Activated CD8-positive, alpha-beta memory T cell treated with anti-CD3 and anti-CD28 coated beads, Interleukin-2, amount 10 ng/mL, durations not matched to agents 7 days and 5 days (primary cell): ENCODE measurements around the gene PPP1R11. TPM values are rescaled to one million over a fixed set of nuclear protein-coding genes. Genes with fewer than 3 reads are reported as not detected.

Experiments
- ATAC-seq: fragments of 150-1000 bp; cut with Tn5 transposase; one replicate; pipeline ENCODE4 v1.10.0; 2021; ENCODE audit warnings: moderate library complexity
- CTCF ChIA-PET: fragments of 350-600 bp; sonication (Branson Sonifier 250); formaldehyde crosslinking; loops from one replicate; lab custom pipeline; 2021; ENCODE audit warnings: antibody characterized with exemption; lab: Charles Lee
- DNase-seq: peaks from one replicate; pipeline ENCODE4 v3.0.0-alpha.2; 2020
- H3K27ac Mint-ChIP-seq: one replicate; pipeline ENCODE4 v1.8.0; 2021; ENCODE audit warnings: mild to moderate bottlenecking, mixed read lengths
- H3K27me3 Mint-ChIP-seq: one replicate; pipeline ENCODE4 v1.8.0; 2021; ENCODE audit warnings: mixed read lengths
- H3K36me3 Mint-ChIP-seq: one replicate; pipeline ENCODE4 v1.8.0; 2021; ENCODE audit warnings: mild to moderate bottlenecking, mixed read lengths
- H3K4me1 Mint-ChIP-seq: one replicate; pipeline ENCODE4 v1.8.0; 2021; ENCODE audit warnings: mixed read lengths
- H3K4me3 Mint-ChIP-seq: one replicate; pipeline ENCODE4 v1.8.0; 2021; ENCODE audit warnings: mild to moderate bottlenecking, moderate library complexity, mixed read lengths
- H3K9me3 Mint-ChIP-seq: one replicate; pipeline ENCODE4 v1.8.0; 2022; ENCODE audit warnings: low read depth, mixed read lengths
- total RNA-seq, 2 experiments: library from RNA; stranded (reverse); gene quantifications; one replicate each; pipeline ENCODE4 v1.2.3, GENCODE V29; 2021

Gene PPP1R11
- total RNA-seq, 2 experiments from 2014 or later: 49.5 to 50.4 TPM

- DNase-seq: no peak
These were observed 24.5 kb upstream of the PPP1R11 start for GRCh38 chr6:30042476-30042875.

GRCh38 chr6:30042914-30043313, 24.1 kb upstream of the PPP1R11 start:
- DNase-seq (no peak), ATAC-seq (no peak)
- H3K27ac Mint-ChIP-seq: no peak overlapping the region
- no peaks in the 10 kb centered on the region for H3K27me3 Mint-ChIP-seq
- H3K4me3 Mint-ChIP-seq: no peak overlapping the region
- CTCF ChIA-PET: no interaction called here
- H3K36me3 Mint-ChIP-seq: no peaks in the 10 kb centered on the region
- peaks cover 12% of the 10 kb centered on the region for H3K4me1 Mint-ChIP-seq
- H3K9me3 Mint-ChIP-seq: no peaks in the 10 kb centered on the region

More at GRCh38 chr6:30042476-30042875, 24.5 kb upstream of the PPP1R11 start:
- H3K27me3 Mint-ChIP-seq: no peaks in the 10 kb centered on the region
- CTCF ChIA-PET: no interaction called here
- peaks cover 12% of the 10 kb centered on the region for H3K4me1 Mint-ChIP-seq
- H3K4me3 Mint-ChIP-seq: no peak overlapping the region
- H3K9me3 Mint-ChIP-seq: no peaks in the 10 kb centered on the region
- no peak for ATAC-seq
- no peaks in the 10 kb centered on the region for H3K36me3 Mint-ChIP-seq
- no peak overlapping the region for H3K27ac Mint-ChIP-seq

- H3K4me3 Mint-ChIP-seq: no peak overlapping the region
- H3K9me3 Mint-ChIP-seq: no peaks in the 10 kb centered on the region
- H3K27ac Mint-ChIP-seq: no peak overlapping the region
- peaks cover 12% of the 10 kb centered on the region for H3K4me1 Mint-ChIP-seq
- CTCF ChIA-PET: no interaction called here
- no peak for DNase-seq
- H3K27me3 Mint-ChIP-seq: no peaks in the 10 kb centered on the region
- no peak for ATAC-seq
- H3K36me3 Mint-ChIP-seq: no peaks in the 10 kb centered on the region
These were observed 23.3 kb upstream of the PPP1R11 start for GRCh38 chr6:30043744-30044143.

GRCh38 chr6:30044630-30045029, 22.4 kb upstream of the PPP1R11 start:
- H3K4me1 Mint-ChIP-seq: peaks cover 12% of the 10 kb centered on the region
- H3K27ac Mint-ChIP-seq: no peak overlapping the region
- no peak for DNase-seq
- CTCF ChIA-PET: no interaction called here
- no peaks in the 10 kb centered on the region for H3K9me3 Mint-ChIP-seq
- no peak for ATAC-seq
- H3K36me3 Mint-ChIP-seq: no peaks in the 10 kb centered on the region
- H3K4me3 Mint-ChIP-seq: no peak overlapping the region
- no peaks in the 10 kb centered on the region for H3K27me3 Mint-ChIP-seq

GRCh38 chr6:30047220-30047619, 19.8 kb upstream of the PPP1R11 start:
- ATAC-seq (no peak), DNase-seq (no peak)
- Mint-ChIP-seq H3K36me3 (no peaks in the 10 kb centered on the region), H3K9me3 (no peaks in the 10 kb centered on the region), H3K27ac (no peak overlapping the region), H3K4me1 (peaks cover 12% of the 10 kb centered on the region), H3K27me3 (no peaks in the 10 kb centered on the region), H3K4me3 (no peak overlapping the region)
- CTCF ChIA-PET: interaction anchor here (1.3 kb wide), 1 partner anchor 10 kb away, joined by 4 read pairs; no protein-coding TSS in a partner anchor

GRCh38 chr6:30053682-30054081, 13.3 kb upstream of the PPP1R11 start:
- H3K36me3 Mint-ChIP-seq: peaks cover 2% of the 10 kb centered on the region
- no peaks in the 10 kb centered on the region for H3K27me3 Mint-ChIP-seq
- CTCF ChIA-PET: interaction anchor here (1.2 kb wide), 1 partner anchor 78 kb away, joined by 3 read pairs; no protein-coding TSS in a partner anchor

GRCh38 chr6:30055513-30055912, 11.5 kb upstream of the PPP1R11 start:
- CTCF ChIA-PET: no interaction called here
- DNase-seq: no peak
- H3K9me3 Mint-ChIP-seq: no peaks in the 10 kb centered on the region
- H3K27me3 Mint-ChIP-seq: no peaks in the 10 kb centered on the region
- no peak overlapping the region for H3K4me3 Mint-ChIP-seq
- ATAC-seq: no peak
- peaks cover 2% of the 10 kb centered on the region for H3K36me3 Mint-ChIP-seq
- no peak overlapping the region for H3K27ac Mint-ChIP-seq
- peaks cover 10% of the 10 kb centered on the region for H3K4me1 Mint-ChIP-seq

More at GRCh38 chr6:30053682-30054081, 13.3 kb upstream of the PPP1R11 start:
- Mint-ChIP-seq H3K9me3 (no peaks in the 10 kb centered on the region), H3K4me3 (no peak overlapping the region), H3K4me1 (no peaks in the 10 kb centered on the region), H3K27ac (no peak overlapping the region)
- DNase-seq (no peak), ATAC-seq (no peak)

GRCh38 chr6:30060606-30061091, 6.3 kb upstream of the PPP1R11 start:
- peak overlapping the region; percentile 98 for H3K27ac Mint-ChIP-seq
- DNase-seq: peak; percentile 53
- ATAC-seq: peak; percentile 9
- peak overlapping the region; percentile 98 for H3K4me3 Mint-ChIP-seq
- H3K9me3 Mint-ChIP-seq: no peaks in the 10 kb centered on the region
- H3K36me3 Mint-ChIP-seq: peaks cover 26% of the 10 kb centered on the region
- peaks cover 35% of the 10 kb centered on the region for H3K4me1 Mint-ChIP-seq
- CTCF ChIA-PET: interaction anchor here (0.5 to 2.2 kb wide), 9 partner anchors 10 to 410 kb away, joined by 3 to 8 read pairs (median 5); no protein-coding TSS in a partner anchor
- no peaks in the 10 kb centered on the region for H3K27me3 Mint-ChIP-seq

- Mint-ChIP-seq H3K9me3 (no peaks in the 10 kb centered on the region), H3K27ac (peak within 1 kb of the TSS; percentile 98), H3K4me3 (peak within 1 kb of the TSS; percentile 98), H3K36me3 (peaks cover 27% of the 10 kb centered on the region), H3K27me3 (no peaks in the 10 kb centered on the region), H3K4me1 (peaks cover 41% of the 10 kb centered on the region)
- DNase-seq: peak; percentile 94
- CTCF ChIA-PET: interaction anchor here (0.5 to 2.2 kb wide), 9 partner anchors 9 to 411 kb away, joined by 3 to 8 read pairs (median 5); no protein-coding TSS in a partner anchor
- peak; percentile 92 for ATAC-seq
These were observed 5.7 kb upstream of the PPP1R11 start, which contains the start of gene POLR1H for GRCh38 chr6:30061092-30061857. Gene POLR1H, plus strand, starts transcription at chr6:30061265. Its CDS starts 260 bp downstream, at chr6:30061525.

GRCh38 chr6:30061858-30062458, 5.0 kb upstream of the PPP1R11 start:
- peaks cover 27% of the 10 kb centered on the region for H3K36me3 Mint-ChIP-seq

GRCh38 chr6:30062471-30063178, 4.4 kb upstream of the PPP1R11 start:
- ATAC-seq: no peak
- Mint-ChIP-seq H3K4me3 (peak overlapping the region; percentile 98), H3K9me3 (no peaks in the 10 kb centered on the region), H3K36me3 (peaks cover 30% of the 10 kb centered on the region), H3K27me3 (no peaks in the 10 kb centered on the region), H3K4me1 (peaks cover 46% of the 10 kb centered on the region), H3K27ac (peak overlapping the region; percentile 98)
- CTCF ChIA-PET: interaction anchor here (0.7 to 1.6 kb wide), 3 partner anchors 31 to 391 kb away, joined by 3 to 4 read pairs (median 3); no protein-coding TSS in a partner anchor
- DNase-seq: no peak

More at GRCh38 chr6:30061858-30062458, 5.0 kb upstream of the PPP1R11 start:
- peak; percentile 54 for ATAC-seq
- Mint-ChIP-seq H3K27ac (peak overlapping the region; percentile 98), H3K27me3 (no peaks in the 10 kb centered on the region), H3K9me3 (no peaks in the 10 kb centered on the region), H3K4me1 (peaks cover 42% of the 10 kb centered on the region), H3K4me3 (peak overlapping the region; percentile 98)
- DNase-seq: peak; percentile 82
- CTCF ChIA-PET: interaction anchor here (1.1 to 1.6 kb wide), 3 partner anchors 9 to 391 kb away, joined by 3 to 5 read pairs (median 4); no protein-coding TSS in a partner anchor

- Mint-ChIP-seq H3K4me3 (peak overlapping the region; percentile 33), H3K27me3 (no peaks in the 10 kb centered on the region), H3K36me3 (peaks cover 33% of the 10 kb centered on the region), H3K27ac (peak overlapping the region; percentile 74), H3K9me3 (no peaks in the 10 kb centered on the region), H3K4me1 (peaks cover 53% of the 10 kb centered on the region)
- ATAC-seq (no peak), DNase-seq (no peak)
- CTCF ChIA-PET: interaction anchor here (0.8 kb wide), 1 partner anchor 64 kb away, joined by 3 read pairs; no protein-coding TSS in a partner anchor
These were observed 3.7 kb upstream of the PPP1R11 start for GRCh38 chr6:30063315-30063714.
